ENCODE measurements around the gene FBXL16. TPM values are rescaled to one million over a fixed set of nuclear protein-coding genes. Genes with fewer than 3 reads are reported as not detected.

The FBXL16 gene
- total and polyA plus RNA-seq, 2 donors (not counting 3 experiments of a cell fraction or from before 2014, with no cell fraction given), result 0.07 to 0.22 TPM

DNA sequence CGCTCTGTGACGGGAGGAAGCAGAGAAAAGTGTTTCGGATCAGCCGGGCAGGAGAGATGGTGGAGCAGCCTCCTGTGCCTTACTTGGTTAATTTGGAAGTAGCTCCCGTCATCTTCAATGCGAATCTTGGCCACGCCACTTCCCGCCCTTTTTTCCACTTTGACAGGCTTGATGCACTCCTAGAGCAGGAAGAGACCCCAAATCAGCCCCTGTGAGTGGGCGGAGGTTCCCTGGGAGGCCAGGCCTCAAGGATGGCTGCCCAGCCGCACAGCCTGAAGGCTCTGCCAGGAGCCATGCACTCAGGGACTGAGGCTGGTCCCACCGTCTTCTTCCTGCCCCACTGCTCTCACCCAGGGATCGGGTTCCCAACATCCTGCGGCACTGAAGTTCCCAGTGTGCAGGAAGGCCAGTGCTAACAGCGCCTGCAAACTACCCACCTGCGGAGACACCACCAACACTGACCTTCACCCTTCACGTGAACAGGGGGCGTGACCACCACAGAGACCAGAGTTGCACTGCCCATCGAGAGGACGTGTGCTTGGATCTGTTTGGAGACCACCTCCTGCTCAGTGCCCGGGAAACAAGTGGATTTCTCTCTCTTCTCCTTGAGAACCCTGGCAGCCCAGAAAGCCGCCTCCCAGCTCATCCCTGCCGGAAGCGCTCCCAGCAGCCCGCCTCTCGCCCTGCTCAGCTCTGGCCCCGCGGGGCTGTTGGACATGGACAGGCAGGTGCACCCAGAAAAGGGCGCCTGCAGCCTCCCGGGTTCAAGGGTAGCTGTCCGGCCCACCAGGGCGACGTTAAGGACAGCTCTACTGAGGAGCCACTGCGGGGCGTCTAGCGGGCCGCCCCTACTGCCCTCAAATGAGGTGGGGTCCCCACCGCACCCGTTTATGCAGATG is 34.2 kb upstream of the FBXL16 start:
- ChIA-PET CTCF (interaction anchor here (0.8 to 1.5 kb wide), 4 partner anchors 14 to 49 kb away, joined by 3 to 7 read pairs (median 6); partner anchors contain the start of genes CCDC78, CHTF18, METRN and RPUSD1), POLR2A (no interaction called here)
- H3K36me3 ChIP-seq (ENCODE audit: control insufficient read depth in 2 of 2, extremely low read depth in 1 of 2, insufficient read depth in 2 of 2, low read length in 2 of 2), result peaks cover 3 to 23% of the 10 kb centered on the region in 2 experiments
- H3K27me3 ChIP-seq (ENCODE audit: control insufficient read depth in 2 of 2, insufficient read depth in 2 of 2, low read length in 2 of 2), result no peaks in the 10 kb centered on the region
- no peaks in the 10 kb centered on the region for H3K9me1 ChIP-seq (replicated peaks; ENCODE audit: control insufficient read depth, extremely low read depth, insufficient read depth, low read length)
- peak overlapping the region; percentile 78 for H2AFZ ChIP-seq (ENCODE audit: low read depth, low read length)
- H4K20me1 ChIP-seq (replicated peaks; ENCODE audit: control insufficient read depth, extremely low read depth, insufficient read depth, low read length), result no peaks in the 10 kb centered on the region
- peaks cover 6% of the 10 kb centered on the region for H3K79me2 ChIP-seq (ENCODE audit: control insufficient read depth, insufficient read depth, low read length)
- BruUV-seq (replicated peaks), result no TSS peak
- no peak overlapping the region for H3K27ac ChIP-seq (ENCODE audit: insufficient read depth, low read depth, low read length)
- H3K9ac ChIP-seq (replicated peaks; ENCODE audit: extremely low read depth, insufficient read depth, low read length), result peak overlapping the region; percentile 76
- peak overlapping the region; percentile 48 to 82 (median 70) for H3K4me3 ChIP-seq (replicated peaks in 1 of 3; ENCODE audit: insufficient read depth in 1 of 3, low read depth in 1 of 3, low read length in 3 of 3)
- peak overlapping the region; percentile 61 for H3K4me2 ChIP-seq (ENCODE audit: insufficient read depth, low read length)
- FAIRE-seq (no peak), DNase-seq (ENCODE audit: low read depth, low spot score) (no peak)
- TF ChIP-seq EZH2 (IDR thresholded peaks at IDR 0.05; ENCODE audit: borderline replicate concordance, low read depth, low read length, severe bottlenecking) (no peak), JUN (IDR thresholded peaks at IDR 0.05; ENCODE audit: borderline replicate concordance, insufficient read depth, insufficient read length, low read depth) (no peak), POLR2AphosphoS5 (IDR thresholded peaks at IDR 0.05; ENCODE audit: insufficient read depth, low read depth, low read length) (no peak), GATA2 (IDR thresholded peaks at IDR 0.05; ENCODE audit: insufficient read depth, insufficient read length, low read depth, low read length) (no peak), MYC (IDR thresholded peaks at IDR 0.05; ENCODE audit: low read depth, low read length) (no peak)
- dilution Hi-C loops (cut with MboI; ENCODE audit: extremely low pct_ligation_motif_present, low sequenced_read_pairs), result no loop called here
- no peaks in the 10 kb centered on the region for H3K9me3 ChIP-seq (replicated peaks; ENCODE audit: control insufficient read depth, insufficient read depth, low read length)
- intact Hi-C loops (cut with micrococcal nuclease), result loop anchor here (5.0 kb wide), 1 partner anchor 47 kb away; the partner anchor contains the start of genes CHTF18 and RPUSD1
- peaks cover 10% of the 10 kb centered on the region for H3K4me1 ChIP-seq (ENCODE audit: control insufficient read depth, extremely low read depth, insufficient read depth, low read length)
